HG03442 (cell line): ENCODE measurements around the gene FOXN4.

ENCODE experiments used
- ATAC-seq: cut with Tn5 transposase; IDR thresholded peaks from one replicate; pipeline ENCODE4 v1.9.1; 2021; ENCODE audit warnings: mild to moderate bottlenecking, moderate library complexity; ENCODE audit not compliant: unreplicated experiment

FOXN4 gene

DNA sequence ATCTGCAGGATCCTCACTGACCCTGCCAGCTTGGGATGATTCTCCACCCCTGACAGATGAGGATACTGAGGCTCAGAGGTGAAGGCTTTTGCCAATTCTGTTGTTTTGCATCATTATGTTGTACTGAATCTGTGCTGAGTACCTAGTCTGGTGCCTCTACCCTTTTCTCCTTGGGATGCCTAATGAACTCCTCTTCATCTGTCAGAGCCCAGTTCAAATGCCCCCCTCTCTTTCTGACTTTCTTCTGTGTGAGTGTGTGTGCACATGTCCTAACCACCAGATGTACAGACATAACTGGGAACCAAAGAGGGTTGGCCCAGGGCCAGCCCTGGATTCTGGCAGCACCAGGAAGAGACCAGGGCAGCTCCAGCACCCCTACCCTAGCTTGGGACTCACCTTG lies 22.8 kb downstream of the FOXN4 start:
- no peak for ATAC-seq

DNA sequence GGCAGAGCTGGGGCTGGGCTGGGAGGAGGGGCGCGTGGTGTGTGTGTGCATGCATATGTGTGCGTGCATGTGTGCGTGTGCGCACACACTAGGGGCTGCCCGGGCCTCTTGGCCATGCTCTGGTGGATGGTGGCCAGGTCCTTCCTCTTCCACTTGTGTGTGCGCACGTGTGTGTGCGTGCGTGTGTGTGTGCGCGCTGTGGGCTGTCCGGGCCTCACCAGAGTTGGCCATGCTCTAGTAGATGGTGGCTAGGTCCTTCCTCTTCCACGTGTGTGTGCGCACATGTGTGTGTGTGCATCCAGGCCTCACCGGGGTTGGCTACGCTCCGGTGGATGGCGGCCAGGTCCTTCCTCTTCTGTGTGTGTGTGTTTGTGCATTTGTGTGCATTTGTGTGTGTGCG lies 24.7 kb downstream of the FOXN4 start:
- no peak for ATAC-seq

DNA sequence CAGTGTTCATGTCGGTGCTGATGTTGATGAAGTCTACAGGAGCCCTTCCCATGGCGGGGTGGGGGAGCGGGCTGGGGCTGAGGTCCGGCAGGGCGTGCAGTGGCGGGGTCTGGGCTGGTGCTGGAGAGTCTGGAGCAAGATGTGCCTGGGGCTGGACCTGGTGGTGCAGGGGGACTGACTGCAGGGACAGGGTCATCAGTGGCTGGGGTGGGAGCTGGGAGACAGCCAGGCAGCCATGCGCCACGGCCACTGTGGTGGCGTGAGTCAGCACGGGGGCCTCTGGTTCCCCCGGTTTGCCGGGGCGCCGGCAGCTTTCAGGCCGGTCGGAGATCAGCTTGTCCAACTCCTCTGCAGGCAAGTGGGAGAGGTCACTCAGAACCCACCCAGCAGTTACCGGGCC lies 27.6 kb downstream of the FOXN4 start:
- no peak for ATAC-seq

DNA sequence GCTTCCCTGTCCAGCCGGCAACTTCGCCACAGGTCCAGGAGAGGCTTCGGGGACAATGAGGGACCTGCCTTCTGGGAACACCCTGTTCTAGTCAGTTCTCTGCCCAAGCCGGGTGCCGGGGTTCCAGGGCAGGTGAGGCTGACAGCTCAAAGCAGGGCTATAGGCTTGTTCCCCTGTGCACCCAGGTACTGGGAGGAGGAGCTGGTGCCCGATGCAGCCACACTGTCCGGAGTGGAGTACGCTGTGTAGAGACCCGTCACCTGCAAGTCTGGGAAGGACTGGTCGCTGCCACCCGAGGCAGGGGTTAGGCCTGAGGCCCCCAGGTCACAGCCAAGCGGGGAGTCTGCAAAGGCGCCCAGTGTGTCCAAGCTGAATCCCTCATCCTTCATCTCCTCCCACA lies 29.6 kb downstream of the FOXN4 start:
- no peak for ATAC-seq

DNA sequence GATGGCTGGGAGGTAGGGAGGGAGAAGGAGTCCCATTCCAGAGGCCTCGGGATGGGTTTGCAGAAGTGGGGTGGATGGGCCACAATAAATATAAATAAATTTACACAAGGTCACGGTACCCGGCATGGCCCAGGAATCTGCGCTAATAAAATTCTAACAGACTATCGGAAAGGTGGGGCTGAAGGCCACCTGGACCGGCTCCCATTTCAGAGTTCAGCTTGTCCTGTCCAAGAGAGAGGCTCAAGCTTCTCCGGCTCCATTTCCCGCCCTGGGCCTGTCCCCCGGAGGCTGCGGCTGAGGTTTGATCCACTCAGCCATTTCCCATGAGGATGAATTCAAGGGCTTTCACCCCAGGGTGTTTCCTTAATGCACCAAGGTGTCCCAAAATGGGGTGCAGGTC lies 30.2 kb downstream of the FOXN4 start:
- no peak for ATAC-seq

DNA sequence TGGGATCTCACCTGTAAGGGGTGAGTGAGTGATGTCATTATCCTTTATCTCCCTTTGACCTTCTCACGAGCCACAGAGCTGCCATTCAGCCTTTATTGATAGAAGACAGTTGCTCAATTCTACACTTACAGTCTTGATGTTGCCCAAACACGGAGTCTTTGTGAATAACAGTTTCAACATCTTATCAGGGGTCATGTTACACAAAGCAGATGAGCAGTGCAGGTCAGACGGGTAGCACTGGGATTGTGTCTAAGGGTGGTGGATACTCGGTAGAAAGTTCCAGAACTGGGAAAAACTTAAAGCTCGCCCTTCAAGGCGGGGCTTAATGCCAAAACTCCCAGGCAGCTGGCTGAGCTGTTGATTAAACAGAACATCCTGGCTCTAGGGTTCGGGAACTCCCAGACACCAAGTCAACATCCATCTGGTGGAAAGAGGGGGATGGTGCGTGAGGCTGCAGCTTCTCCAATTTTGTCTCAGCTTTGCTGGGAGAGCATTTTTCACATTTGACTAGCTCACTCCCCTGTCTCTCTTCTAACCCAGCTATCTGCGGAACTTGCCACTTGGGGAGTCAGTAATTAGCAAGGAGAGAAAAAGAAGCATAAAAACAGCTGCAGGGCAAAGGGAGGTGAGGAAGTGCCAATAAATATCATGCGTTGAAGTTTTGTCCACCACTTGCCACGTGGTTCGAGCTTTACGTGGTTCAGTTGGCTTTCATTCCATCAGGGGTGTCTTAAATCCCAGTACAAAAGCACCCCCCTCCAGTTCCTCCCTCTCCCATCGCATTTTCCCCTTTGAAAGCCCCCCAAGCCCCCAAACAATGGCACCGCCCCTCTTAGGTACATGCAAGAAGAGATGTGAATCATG lies 31.0 kb downstream of the FOXN4 start:
- ATAC-seq, result no peak

DNA sequence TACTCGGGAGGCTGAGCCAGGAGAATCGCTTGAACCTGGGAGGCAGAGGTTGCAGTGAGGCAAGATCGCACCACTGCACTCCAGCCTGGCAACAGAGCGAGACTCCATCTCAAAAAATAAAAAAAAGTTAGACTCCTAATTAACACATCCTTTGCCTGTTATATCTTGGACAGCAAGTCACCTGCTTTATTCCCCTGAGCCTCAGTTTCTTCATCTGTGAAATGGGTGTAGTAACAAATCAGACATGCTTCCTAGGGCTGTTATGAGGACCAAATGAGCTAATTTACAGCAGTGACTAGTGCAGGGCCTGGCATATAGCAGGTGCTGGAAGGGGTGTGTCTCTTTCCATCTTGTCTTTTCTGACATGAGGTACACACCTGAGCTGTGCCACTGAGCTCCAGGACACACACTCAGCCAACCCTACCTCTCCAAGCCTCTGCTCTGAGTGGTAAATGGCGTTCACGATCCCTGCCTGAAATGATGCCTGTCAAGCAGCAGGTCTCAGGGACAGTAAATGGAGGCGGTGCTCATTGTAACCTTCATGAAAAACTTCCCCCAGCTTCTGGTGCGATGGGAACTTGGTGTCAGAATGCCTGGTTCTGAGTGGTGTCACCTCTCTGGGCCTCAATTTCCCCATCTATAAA lies 31.7 kb downstream of the FOXN4 start:
- ATAC-seq, result no peak

DNA sequence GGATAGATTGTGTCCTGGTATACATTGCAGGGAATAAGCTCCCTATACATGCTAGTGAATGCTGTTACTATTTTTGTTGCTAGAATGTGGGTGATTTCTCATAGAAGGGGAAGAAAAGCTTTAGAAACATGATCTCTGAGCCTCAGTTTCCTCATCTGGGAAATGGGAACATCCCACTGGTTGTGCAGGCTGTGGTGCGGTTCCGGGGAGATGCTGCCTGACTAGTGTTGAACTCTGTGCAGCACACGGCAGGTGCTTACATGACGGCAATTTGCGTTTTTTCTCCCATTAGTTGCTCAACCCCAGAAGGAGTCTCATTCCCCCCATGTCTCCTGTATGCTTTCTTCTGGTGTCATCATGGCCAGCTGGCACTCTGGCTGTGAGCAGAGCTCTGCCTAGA lies 32.9 kb downstream of the FOXN4 start:
- no peak for ATAC-seq

DNA sequence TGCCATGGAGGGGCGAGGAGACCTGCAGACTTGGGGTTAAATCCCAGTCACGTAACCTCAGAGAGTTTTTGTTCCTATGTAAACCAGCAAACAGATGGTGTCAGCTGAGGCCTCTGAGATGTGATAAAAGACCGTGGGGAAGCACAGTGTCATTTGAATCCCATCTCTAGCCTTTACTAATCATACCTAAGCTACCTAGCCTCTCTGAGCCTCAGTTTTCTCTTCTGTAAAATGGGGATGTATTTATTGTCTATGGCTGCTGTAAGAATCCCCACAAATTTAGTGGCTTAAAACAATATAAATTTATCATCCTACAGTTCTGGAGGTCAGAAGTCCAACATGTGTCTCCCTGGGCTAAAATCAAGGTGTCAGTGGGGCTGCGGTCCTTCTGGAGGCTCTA lies 33.9 kb downstream of the FOXN4 start:
- no peak for ATAC-seq

DNA sequence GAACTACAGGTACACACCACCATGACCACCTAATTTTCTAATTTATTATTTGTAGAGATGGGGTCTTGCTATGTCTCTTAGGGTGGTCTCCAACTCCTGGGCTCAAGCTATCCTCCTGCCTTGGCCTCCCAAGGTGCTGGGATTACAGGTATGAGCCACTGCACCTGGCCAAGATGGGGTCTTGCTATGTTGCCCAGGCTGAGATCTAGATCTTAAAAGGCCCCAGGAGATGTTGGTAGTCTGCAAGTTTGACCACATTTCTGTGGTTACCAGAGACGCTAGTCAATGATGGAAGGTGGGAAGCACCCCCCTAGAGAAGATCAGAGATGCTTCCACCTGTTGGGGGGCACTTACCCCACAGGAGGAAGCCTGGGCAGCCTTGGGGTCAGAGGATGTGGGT lies 34.7 kb downstream of the FOXN4 start:
- ATAC-seq, result no peak

DNA sequence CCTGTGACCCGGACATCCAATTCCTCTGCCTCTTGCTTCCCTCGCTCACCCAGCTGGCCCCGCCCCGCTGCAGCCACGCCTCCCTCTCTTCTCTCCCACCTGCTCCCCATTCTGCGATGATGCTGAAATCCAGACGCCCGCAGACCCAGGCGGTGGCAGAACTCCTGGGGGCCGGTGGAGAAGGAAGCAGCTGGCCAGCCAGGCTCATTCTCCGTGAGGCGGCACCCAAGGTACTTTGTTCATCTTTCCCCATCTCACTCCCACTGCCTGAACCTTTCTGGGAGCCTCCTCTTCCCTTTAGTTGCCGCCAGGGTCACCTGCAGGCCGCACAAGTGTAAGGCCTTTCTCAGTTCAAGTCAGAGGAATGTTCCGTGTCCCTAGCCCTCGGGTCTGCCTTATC lies 35.7 kb downstream of the FOXN4 start:
- no peak for ATAC-seq

DNA sequence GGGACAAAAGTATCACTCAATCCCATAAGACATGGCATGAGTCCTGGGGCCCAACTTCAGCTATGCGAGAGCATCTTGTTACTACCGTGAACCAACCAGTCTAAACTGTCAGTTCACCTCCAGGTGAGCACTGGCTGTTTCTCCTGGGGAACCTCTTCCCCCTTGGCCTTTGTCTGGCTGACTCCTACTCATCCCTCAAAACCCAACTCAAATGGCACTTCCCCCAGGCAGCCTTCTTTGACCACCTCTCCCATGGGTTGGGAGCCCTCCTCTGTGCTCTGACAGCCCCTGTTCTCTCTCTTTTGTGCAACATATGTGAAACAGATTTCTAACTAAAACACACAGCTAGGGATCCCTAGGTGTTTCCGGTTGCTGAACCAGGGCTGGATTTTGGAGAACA lies 37.7 kb downstream of the FOXN4 start:
- ATAC-seq, result no peak

DNA sequence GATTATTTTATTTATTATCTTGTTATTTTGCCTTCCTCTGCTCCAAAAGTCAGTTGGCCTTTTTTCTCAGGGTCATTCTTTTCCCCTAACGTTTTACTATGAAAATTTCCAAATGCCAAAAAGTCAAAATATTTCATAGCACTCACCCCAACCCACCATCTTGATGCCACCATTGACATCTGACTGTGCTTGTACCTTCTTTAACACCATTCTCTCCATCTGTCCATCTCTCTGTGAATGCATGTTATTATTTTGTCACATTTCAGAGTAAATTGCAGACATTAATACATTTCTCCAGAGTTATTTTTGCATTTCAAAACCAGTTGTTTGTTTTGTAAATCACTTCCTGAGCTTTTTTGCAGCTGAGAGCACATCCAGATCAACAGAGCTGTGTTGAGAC lies 38.6 kb downstream of the FOXN4 start:
- no peak for ATAC-seq

DNA sequence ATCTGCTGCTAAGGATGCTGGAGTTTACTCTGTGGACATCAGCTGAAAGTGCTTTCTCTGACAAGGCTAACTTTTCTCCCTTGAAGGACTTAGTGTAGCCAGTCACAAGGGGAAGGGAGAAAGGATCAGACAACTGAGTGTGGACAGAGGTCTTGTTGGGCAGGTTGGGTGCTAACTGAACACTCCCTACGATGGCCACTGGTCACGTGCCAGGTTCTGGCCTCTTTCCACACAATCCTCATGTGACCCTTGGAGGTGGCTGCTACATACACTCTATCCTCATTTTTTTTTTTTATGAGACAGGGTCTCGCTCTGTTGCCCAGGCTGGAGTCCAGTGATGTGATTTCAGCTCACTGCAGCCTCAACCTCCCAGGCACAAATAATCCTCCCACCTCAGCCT lies 39.7 kb downstream of the FOXN4 start:
- no peak for ATAC-seq

DNA sequence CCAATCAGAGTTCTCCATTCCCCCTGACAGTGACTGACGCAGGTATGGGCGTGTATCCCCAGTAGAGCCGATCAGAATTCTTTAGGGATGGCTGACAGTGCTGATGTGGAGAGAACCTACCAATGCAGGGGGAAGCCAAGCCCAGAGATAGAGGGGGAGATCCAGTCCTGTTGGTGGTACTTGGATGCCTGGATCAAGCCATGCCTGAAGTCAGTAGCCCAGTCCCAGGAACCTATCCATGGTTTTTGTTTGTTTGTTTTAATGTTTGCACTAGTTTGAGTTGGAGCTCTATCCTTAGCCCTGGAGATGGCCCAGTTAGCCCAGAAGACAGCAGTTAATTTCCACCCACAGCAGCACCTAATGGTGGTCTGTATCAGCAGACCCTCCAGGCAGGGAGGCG lies 40.2 kb downstream of the FOXN4 start:
- ATAC-seq, result no peak

DNA sequence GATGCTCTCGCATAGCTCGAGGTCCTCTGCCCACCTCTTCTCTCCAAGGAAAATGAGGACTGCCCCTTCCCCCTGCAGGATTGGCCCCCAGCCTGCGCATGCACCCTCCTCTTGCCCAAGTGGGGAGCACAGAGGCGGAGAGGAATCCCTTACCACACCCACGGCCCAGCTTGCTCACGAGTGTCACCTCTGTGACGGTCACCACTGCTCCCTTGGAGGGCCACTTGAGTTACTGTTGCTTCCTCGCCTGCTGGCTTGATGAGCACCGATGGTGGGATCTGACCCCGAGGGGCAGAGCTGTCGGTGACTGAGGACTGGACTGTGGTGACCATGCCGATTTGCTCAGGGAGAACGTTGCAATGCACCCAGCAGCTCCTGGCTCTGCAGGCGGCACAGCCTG lies 41.7 kb downstream of the FOXN4 start:
- no peak for ATAC-seq

DNA sequence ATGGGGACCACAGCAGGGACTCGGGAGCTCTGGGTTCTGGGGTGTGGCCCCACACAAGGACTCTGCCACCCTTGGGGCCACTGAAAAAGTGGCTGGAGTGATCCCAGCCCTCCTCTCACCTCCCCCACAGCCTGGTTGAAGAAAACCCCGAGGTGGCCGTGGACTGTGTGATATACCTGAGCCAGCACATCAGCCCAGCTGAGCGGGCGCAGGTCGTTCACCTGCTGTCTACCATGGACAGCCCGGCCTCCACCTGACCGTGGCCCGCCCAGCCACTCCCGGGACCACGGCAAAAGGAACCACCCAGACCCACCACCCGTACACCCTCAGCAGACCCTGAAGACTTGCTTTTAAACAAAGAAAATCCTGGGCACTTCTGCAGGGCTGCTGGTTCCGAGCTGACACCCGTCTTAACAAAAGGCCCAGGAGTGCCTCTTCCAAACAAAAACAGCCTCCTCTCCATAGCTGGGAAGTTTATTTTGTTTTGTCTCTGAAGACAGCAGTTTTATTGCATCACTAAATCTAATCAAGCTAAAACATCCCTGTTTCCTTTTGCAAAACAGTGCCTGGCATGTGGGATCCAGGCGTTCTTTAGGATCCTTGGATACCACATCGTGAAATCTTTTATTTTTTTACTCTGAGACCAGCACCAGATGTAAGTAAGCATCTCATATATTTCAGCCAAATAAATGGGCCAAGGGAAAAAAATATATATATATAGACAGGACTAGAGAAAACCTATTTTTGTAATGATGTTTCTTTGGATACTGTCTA lies 42.8 kb downstream of the FOXN4 start:
- ATAC-seq, result no peak

DNA sequence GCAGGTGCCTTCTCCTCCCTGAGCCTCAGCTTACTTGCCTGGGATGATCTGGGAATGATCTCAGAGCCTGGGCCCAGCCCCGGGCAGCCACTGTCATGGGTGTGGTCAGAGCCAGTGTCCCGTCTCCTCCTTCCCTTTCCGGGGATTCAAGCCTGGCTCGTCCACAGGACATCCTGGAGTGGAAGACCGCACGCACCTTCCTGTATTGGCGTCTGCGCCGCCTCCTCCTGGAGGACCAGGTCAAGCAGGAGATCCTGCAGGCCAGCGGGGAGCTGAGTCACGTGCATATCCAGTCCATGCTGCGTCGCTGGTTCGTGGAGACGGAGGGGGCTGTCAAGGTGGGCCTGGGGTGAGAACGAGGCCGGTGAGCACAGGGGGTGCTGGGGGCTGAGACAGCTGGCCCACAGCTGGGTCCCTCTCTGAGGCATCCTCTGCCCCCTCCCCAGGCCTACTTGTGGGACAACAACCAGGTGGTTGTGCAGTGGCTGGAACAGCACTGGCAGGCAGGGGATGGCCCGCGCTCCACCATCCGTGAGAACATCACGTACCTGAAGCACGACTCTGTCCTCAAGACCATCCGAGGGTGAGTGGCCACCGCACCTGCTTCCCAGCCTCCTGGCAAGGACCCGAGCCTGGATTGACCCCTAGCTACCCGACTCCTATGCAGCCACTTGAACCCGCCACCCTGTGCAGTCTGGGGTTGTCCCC lies 44.0 kb downstream of the FOXN4 start:
- ATAC-seq, result no peak

DNA sequence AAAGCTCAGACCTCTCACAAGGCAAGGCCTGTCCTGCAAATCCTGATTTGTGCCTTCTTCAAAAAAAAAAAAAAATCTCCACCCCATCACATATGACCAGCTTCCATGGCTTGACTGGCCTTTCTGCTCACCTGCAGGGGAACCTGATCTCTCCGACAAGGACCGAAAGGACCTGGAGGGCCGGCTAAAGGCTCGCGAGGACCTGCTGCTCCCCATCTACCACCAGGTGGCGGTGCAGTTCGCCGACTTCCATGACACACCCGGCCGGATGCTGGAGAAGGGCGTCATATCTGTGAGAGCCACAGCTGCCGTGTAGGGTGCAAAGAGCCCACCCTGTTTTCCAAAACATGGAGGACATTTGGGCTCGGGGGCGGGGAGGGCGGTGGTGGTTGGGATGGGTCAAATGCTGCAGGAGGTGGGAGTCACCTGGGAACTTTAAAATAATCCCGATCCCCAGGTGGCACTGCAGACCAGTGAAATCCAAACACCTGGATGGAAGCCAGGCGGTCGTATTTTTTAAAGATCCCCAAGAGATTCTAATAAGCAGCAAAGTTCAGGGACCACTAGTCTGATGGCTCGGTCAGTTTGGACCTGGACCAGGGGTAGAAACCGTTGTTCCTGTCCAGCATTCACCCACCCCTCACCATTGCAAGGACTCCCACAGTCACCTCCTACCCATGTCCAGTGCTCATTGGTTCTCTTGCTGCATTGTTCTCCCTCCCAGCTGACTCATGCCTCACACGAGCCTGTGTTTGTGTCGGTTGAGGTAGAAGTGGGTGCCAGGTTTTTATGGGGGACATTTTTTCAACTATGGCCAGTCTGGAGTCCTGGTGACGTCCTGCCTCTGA lies 44.8 kb downstream of the FOXN4 start:
- ATAC-seq, result no peak

DNA sequence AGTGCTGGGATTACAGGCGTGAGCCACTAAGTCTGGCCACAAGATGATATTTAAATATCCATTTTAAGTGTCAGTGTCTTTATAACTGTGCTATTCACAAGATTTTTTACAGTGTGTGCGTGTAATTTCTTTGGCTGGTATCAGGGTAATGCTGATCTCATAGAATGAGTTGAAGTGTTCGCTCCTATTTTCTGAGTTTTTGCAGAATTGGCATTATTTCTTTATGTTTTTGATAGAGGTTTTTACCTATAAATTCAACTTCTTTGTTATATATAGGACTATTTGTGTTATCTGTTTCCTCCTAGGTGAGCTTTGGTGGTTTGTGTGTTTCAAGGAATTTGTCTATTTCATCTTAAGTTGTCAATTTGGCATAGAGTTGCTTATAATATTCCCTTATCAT lies 45.6 kb downstream of the FOXN4 start:
- no peak for ATAC-seq
